Adipocyte (in vitro differentiated cells): ENCODE data around the gene ECHS1.

ENCODE experiments used
- DNase-seq: peaks from one replicate; pipeline ENCODE4 v3.0.0-alpha.2; 2015; ENCODE audit warnings: low read depth
- H3K27me3 ChIP-seq: replicated peaks from 2 replicates; pipeline ENCODE4 v1.7.0; 2013; ENCODE audit warnings: mild to moderate bottlenecking, low read length, moderate library complexity; ENCODE audit not compliant: control insufficient read depth, insufficient read depth
- H3K36me3 ChIP-seq: 2 replicates; pipeline ENCODE4 v1.7.0; 2013; ENCODE audit warnings: low read length, mild to moderate bottlenecking, moderate library complexity; ENCODE audit not compliant: control insufficient read depth, insufficient read depth, severe bottlenecking
- H3K4me1 ChIP-seq: 2 replicates; pipeline ENCODE4 v1.7.0; 2013; ENCODE audit warnings: mild to moderate bottlenecking, low read length, moderate library complexity; ENCODE audit not compliant: control insufficient read depth, insufficient read depth
- H3K4me3 ChIP-seq: 2 replicates; pipeline ENCODE4 v1.7.0; 2013; ENCODE audit warnings: mild to moderate bottlenecking, low read length, moderate library complexity
- H3K9ac ChIP-seq: 2 replicates; pipeline ENCODE4 v1.7.0; 2013; ENCODE audit warnings: mild to moderate bottlenecking, low read length, moderate library complexity
- H3K9me3 ChIP-seq: 2 replicates; pipeline ENCODE4 v1.7.0; 2013; ENCODE audit warnings: mild to moderate bottlenecking, low read length, moderate library complexity; ENCODE audit not compliant: control insufficient read depth

The ECHS1 gene

DNA sequence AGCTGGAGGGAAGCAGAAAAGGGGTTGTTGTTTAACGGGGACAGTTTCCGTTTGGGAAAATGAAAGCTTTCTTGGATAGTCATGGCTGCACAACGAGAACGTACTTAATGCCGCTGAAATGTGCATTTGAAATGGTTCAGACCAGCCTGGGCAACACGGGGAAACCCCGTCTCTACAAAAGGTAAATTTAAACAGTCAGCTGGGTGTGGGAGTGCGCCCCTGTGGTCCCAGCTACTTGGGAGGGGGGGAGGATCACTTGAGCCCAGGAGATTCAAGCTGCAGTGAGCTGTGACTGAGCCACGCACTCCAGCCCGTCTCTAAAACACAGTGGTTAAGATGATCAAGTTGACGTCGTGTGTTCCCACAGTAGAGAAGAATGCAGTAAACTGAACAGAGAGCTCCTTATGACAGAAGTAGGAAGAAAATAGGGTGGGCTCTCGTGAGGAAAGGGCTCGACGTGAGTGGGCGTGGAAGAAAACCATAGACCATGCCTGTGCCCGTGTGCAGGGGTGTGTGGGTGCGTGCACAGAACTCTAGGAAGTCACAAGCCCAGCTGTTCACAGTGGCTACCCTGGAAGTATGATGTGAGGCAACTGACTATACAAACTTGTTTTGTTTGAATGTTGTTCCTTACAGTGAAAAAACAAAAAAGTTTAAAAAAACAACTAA is 11.2 kb downstream of the ECHS1 start:
- Histone ChIP-seq H3K9ac (no peak overlapping the region), H3K4me3 (no peak overlapping the region), H3K36me3 (peaks cover 52% of the 10 kb centered on the region), H3K9me3 (no peaks in the 10 kb centered on the region), H3K4me1 (no peaks in the 10 kb centered on the region), H3K27me3 (no peaks in the 10 kb centered on the region)
- DNase-seq, result no peak

DNA sequence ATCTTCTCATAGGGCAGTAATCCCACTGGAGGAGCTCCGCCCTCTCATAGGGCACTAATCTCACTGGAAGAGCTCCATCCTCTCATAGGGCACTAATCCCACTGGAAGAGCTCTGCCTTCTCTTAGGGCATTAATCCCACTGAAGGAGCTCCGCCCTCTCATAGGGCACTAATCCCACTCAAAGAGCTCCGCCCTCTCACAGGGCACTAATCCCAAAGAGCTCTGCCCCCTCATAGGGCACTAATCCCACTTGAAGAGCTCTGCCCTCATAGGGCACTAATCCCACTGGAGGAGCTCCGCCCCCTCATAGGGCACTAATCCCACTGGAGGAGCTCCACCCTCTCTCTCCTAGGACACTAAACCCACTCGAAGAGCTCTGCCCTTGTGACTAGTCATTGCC is 11.9 kb downstream of the ECHS1 start:
- DNase-seq, result no peak
- H3K36me3 ChIP-seq, result peaks cover 45% of the 10 kb centered on the region
- no peaks in the 10 kb centered on the region for H3K9me3 ChIP-seq
- no peak overlapping the region for H3K4me3 ChIP-seq
- no peaks in the 10 kb centered on the region for H3K4me1 ChIP-seq
- H3K27me3 ChIP-seq, result no peaks in the 10 kb centered on the region
- no peak overlapping the region for H3K9ac ChIP-seq

DNA sequence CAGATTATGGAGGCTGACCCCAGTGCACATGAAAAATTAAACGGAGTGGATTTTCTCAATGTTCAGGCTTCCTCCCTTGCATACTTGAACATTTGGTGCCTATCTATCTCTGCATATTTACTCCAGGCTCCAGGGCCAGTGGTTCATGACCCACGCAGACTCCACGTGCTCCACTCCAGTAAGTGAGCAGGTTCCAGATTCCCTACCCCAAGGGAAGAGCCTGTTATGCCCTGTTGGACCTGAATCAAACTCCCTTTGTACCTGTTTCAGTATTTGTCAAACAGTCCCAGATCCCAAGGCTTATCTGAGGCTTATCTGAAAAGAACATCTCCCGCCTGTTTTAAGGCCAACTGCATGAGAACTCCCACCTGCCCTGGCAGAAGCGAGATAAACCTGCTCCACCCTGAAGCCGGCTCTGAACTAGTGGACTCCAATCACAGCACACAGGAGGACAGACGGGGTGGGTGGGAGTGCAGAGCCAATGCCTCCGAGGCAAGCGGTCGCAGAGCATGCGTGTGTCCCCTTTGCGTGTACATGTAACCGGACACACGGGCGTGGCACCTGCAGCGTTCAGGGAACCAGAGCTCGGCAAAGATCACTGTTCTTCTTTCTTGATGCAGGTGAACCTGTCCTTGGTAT is 13.1 kb downstream of the ECHS1 start:
- DNase-seq, result no peak
- Histone ChIP-seq H3K27me3 (no peaks in the 10 kb centered on the region), H3K36me3 (peaks cover 34% of the 10 kb centered on the region)

DNA sequence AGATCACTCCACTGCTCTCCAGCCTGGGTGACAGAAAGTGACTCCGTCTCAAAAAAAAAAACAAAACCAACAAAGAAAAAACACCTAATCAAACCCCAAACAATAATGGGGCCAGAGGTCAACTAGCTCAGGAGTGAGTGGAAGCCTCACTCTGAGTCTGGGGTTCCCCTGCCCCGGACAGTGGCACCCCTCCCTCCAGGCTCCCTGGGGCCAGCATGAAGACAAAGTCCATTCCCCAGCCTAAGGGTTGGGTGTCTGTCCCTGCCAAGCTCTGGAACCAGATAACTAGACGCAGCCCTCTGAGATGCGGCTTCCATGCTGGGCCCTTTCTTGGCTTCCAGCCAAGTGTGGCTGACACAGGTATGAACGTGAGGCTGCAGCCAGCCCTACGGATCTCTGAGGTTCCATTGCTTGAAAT is 13.6 kb downstream of the ECHS1 start:
- no peak overlapping the region for H3K4me3 ChIP-seq
- H3K9me3 ChIP-seq, result no peaks in the 10 kb centered on the region
- no peak overlapping the region for H3K9ac ChIP-seq
- H3K36me3 ChIP-seq, result peaks cover 29% of the 10 kb centered on the region
- DNase-seq, result no peak
- H3K4me1 ChIP-seq, result no peaks in the 10 kb centered on the region
- H3K27me3 ChIP-seq, result no peaks in the 10 kb centered on the region

More for the DNA sequence above, 13.1 kb downstream of the ECHS1 start:
- Histone ChIP-seq H3K9me3 (no peaks in the 10 kb centered on the region), H3K9ac (no peak overlapping the region), H3K4me3 (no peak overlapping the region), H3K4me1 (no peaks in the 10 kb centered on the region)

DNA sequence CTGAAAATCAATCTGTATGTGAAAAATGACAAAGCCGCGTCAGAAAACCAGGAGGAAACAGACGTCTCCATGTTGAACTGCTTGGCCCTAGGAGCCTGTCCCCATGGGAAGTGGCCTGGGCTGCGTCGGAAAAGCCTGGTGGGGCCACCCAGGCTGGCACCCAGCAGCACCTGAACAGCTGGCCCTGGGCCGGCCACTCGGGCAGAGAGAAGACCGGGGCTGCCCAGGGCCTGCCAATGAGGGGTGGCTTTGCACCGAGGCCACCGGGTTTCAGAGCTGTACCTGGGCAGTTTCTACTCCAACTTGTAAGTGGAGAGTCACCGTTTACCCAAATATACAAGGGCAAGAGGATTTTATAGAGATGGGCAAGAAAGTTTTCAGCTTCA is 14.2 kb downstream of the ECHS1 start:
- no peak for DNase-seq
- Histone ChIP-seq H3K4me3 (no peak overlapping the region), H3K9me3 (no peaks in the 10 kb centered on the region), H3K4me1 (no peaks in the 10 kb centered on the region), H3K27me3 (no peaks in the 10 kb centered on the region), H3K36me3 (peaks cover 22% of the 10 kb centered on the region), H3K9ac (no peak overlapping the region)

DNA sequence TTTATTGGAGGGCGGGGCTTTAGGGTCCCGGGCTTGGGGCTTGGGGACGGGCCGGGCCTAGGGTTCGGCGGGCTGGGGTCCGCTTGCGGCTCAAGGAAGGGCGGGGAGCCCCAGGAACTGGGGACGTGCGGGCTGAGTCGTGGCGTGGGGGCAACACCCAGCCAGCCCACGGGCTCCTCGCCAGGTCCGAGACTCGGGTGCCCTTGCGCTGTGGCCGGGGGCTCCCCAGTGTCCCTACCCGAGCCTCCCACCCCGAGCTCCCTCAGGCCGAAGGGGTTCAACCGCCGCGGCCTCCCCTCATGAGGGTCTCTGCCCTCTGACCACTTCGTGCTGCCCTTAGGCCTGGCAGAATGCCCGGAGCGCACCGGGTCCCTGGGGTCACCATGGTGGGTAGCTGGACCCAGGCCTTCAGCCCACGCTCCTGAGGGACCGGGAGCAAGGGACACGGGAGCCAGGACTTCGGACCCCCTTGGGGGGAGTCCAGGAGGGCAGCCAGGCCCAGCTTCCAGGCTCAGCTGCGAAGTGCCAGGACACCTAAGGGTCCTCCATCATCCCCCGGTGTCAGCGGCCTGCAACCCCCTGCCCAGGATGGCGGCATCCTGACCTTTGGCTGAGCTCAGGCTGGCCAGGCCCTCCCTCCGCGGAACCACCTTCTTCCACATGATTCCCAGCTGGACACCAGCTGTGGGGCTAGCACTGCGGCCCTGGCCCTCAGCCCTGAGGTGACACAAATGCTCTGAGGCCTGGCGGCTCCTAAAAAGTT is 14.8 kb downstream of the ECHS1 start:
- no peak for DNase-seq
- peaks cover 17% of the 10 kb centered on the region for H3K36me3 ChIP-seq
- H3K9me3 ChIP-seq, result no peaks in the 10 kb centered on the region
- no peaks in the 10 kb centered on the region for H3K4me1 ChIP-seq
- H3K27me3 ChIP-seq, result no peaks in the 10 kb centered on the region
- H3K4me3 ChIP-seq, result no peak overlapping the region
- no peak overlapping the region for H3K9ac ChIP-seq

DNA sequence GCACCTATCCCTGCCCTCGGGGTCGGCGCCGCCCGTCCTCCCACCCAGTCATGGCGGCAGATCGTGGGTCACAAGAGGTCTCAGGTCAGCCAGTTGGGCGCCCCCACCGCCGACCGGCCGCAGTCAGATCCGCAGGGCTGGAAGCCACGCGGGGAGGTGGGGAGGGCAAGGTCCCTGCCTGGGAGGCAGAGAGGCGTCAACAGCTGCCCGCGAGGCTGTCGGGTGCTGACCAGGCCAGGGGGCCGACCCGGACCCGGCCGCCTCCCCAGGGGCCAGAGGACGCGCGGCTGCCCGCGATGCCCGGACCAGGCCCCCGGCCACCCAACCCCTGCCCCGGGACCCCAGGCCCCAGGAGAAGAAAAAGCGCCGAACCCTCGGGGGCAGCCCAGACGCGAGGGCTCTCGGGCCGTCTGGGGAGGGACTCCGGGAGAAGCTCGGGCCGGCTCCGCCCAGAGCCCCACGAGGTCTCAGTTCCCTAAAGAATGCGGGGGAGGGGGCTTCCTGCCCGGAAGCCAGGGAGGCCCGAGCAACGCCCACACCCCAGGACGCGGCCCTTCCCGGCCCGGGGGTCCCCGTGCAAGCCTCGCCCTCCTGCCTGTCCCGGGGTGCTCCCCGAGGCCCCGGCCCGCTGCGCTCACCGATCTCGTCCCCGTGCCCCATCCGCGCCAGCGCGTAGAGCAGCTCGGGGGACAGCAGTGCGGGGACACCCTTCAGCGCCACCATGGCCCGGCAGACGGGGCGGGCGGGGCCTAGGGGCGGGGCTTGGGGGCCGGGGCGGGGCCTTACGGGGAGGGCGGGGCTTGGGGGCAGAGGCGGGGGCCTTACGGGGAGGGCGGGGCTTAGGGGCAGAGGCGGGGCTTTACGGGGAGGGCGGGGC is 15.6 kb downstream of the ECHS1 start, which contains the start of gene FUOM:
FUOM (minus strand) TSS at position 735 of the 877 bp plus-strand sequence; CDS start at position 723, 12 bp downstream.
- Histone ChIP-seq H3K9ac (peak within 1 kb of the TSS; percentile 42), H3K4me1 (no peaks in the 10 kb centered on the region), H3K9me3 (no peaks in the 10 kb centered on the region), H3K36me3 (peaks cover 9% of the 10 kb centered on the region), H3K27me3 (no peaks in the 10 kb centered on the region), H3K4me3 (peak within 1 kb of the TSS; percentile 69)
- DNase-seq, result peak; percentile 71

DNA sequence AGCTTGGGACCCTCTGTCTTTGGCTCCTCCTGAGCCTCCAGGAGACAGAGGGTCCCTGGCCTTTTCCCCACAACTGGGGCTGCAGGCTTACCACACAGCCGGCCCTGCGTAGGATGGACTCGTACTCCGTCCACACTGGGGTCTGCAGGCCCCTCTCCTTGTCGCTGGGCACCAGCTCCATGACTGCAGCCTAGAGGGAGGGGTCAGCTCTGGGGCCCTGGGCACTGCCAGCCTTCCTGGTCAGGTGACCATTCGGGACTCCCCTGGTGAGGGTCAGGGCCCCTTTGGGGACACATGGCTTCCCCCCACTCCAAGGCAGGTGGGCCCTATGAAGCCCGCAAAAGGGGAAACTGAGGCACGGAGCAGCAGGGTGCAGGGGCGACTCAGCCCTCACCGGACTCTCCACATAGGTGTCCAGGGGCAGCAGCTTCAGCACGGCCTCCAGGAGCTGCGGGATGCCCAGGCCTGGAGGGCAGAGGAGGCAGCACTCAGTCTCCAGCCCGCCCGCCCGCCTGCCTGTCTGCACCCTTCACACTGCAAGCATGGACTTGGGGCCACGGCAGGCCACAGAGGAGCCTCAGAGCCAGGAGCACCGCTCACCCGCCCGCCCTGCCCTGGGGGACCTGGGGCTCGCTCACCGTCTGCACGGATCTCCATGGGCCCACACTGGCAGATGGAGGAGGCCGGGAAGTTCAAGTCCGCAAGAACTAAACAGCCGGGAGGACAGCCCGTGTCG is 16.4 kb downstream of the ECHS1 start:
- peaks cover 8% of the 10 kb centered on the region for H3K27me3 ChIP-seq
- H3K4me1 ChIP-seq, result no peaks in the 10 kb centered on the region
- peak overlapping the region; percentile 69 for H3K4me3 ChIP-seq
- no peaks in the 10 kb centered on the region for H3K9me3 ChIP-seq
- peaks cover 1% of the 10 kb centered on the region for H3K36me3 ChIP-seq
- peak overlapping the region; percentile 42 for H3K9ac ChIP-seq
- DNase-seq, result peak; percentile 3

DNA sequence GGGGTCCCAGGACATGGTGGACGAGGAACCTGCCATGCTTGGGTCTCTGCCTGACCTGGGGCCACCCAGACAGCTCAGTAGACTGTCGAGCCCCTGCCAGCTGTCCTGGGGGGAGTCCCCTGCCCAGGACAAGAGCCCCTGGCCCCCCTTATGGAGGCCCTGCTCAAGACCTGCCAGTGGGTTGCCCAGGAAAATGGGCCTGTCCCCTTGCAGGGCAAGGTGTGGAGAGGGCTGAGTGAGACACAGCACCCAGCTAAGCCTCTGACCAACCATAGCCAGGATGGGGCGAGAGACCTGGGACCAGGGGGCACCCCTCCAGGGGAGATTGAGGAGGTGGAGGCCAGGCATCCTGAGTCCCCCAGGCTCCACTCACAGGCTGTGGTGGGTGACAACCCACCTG is 17.2 kb downstream of the ECHS1 start:
- DNase-seq, result no peak
- Histone ChIP-seq H3K9ac (no peak overlapping the region), H3K4me1 (no peaks in the 10 kb centered on the region), H3K9me3 (no peaks in the 10 kb centered on the region), H3K36me3 (no peaks in the 10 kb centered on the region), H3K27me3 (peaks cover 10% of the 10 kb centered on the region), H3K4me3 (no peak overlapping the region)

DNA sequence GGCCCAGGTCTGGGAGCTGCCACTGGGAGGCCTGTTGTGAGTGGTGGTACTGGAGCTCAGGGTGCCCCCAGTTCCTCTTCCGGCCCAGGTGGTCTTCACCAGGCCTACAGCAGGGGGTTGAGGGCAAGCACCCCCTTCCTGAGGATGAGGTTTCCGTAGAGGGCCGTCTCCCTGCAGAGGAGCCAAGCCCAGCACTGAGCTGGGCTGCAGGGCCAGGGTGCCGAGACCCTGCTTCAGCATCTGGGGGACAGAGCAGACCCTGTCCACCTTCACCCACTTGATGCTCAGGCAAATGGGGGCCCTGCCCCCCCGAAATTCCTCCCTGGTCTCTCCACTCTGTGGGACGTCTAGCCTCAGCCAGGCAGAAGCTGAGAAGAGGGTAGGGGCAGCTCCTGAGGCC is 17.9 kb downstream of the ECHS1 start:
- no peak for DNase-seq
- Histone ChIP-seq H3K9me3 (no peaks in the 10 kb centered on the region), H3K36me3 (no peaks in the 10 kb centered on the region), H3K27me3 (peaks cover 15% of the 10 kb centered on the region), H3K4me1 (no peaks in the 10 kb centered on the region), H3K4me3 (no peak overlapping the region), H3K9ac (no peak overlapping the region)
